ENCODE data around the gene ZNF850. TPM values are rescaled to one million over a fixed set of nuclear protein-coding genes. Genes with fewer than 3 reads are reported as not detected.

ZNF850 gene
- 1 to 10 TPM; 1.7 to 2.5 (median 1.9) TPM for total RNA-seq (2021; fragmentation: NEBNext Ultra II Directional; extraction: Animal tissue kit (Norgen Biotek cat#: 25700))
- long read RNA-seq, result 0 reads

DNA sequence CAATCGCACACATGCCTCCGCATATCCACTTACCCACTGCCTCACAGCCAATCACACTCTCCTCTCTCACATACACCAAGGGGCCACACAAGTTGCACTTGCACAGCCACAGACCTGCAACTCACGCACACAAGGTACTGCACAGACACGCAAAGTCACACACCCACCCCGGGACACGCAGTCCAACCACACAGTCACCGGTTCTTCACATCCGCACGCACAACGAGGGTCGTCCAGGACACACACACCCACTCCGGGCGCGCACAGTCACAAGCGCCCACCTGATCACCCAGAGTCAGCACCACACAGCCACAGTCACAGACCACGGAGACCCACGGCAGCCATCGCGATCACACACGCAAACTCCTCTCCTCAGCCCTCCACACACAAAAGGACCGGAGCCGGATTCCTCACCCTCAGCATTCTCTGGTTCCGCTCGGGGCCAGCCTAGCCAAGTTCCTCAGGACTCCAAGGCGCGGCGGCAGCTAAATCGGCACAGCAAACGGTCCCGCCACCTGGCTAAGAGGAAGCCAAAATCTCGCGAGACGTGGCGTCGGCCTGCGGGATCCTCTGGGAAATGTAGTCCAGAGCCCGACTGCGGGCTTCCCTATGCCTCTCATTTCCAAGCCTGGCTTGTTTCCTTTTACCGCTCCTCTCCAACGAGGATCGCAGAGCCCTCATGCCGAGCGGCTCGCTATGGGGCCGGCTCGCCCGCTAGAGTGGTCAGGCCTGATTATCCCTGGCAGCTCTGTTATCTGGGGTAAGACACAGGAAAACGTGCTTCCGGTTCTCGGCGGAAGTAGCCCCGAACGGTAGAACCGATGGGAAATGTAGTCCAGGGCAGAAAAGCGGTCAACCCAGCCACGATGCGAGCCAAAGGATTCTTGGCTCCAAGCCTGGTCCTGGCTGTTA, at the start of gene ZNF850:
Gene ZNF850 (minus strand): TSS at position 497 of the 912 bp plus-strand sequence. CDS start 10,201 bp downstream, outside the sequence.
- TF ChIP-seq, protein P1, sequence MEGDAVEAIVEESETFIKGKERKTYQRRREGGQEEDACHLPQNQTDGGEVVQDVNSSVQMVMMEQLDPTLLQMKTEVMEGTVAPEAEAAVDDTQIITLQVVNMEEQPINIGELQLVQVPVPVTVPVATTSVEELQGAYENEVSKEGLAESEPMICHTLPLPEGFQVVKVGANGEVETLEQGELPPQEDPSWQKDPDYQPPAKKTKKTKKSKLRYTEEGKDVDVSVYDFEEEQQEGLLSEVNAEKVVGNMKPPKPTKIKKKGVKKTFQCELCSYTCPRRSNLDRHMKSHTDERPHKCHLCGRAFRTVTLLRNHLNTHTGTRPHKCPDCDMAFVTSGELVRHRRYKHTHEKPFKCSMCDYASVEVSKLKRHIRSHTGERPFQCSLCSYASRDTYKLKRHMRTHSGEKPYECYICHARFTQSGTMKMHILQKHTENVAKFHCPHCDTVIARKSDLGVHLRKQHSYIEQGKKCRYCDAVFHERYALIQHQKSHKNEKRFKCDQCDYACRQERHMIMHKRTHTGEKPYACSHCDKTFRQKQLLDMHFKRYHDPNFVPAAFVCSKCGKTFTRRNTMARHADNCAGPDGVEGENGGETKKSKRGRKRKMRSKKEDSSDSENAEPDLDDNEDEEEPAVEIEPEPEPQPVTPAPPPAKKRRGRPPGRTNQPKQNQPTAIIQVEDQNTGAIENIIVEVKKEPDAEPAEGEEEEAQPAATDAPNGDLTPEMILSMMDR (IDR thresholded peaks at IDR 0.05), result no peak
- peak within 1 kb of the TSS; percentile 95 for H3K4me3 Mint-ChIP-seq
- peak; percentile 91 for DNase-seq
- H3K36me3 Mint-ChIP-seq (ENCODE audit: low read depth), result peaks cover 35% of the 10 kb centered on the region
- H3K9me3 Mint-ChIP-seq, result peaks cover 60% of the 10 kb centered on the region
- peaks cover 25% of the 10 kb centered on the region for H3K4me1 Mint-ChIP-seq (ENCODE audit: low read depth)
- H3K27me3 Mint-ChIP-seq (ENCODE audit: insufficient read depth), result peaks cover 2% of the 10 kb centered on the region
- H3K27ac Mint-ChIP-seq, result peak within 1 kb of the TSS; percentile 81

DNA sequence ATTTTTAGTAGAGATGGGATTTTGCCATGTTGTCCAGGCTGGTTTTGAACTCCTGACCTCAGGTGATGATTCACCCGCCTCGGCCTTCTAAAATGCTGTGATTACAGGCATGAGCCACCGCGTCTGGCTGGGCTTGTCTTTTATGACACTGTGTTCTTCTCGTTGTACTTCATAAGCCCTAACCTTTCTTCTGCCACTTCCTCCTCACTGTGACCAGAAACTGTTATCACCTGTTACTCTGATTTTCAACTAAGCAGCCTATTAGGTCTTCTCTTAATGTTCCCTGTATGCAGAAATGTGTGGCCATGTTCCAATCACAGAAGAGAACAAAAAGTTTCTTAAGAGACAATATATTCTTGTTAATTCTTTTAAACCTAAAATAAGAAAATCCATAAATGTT, 49.2 kb upstream of the ZNF850 start:
- H3K9me3 Mint-ChIP-seq, result peaks cover 91% of the 10 kb centered on the region
- no peak for DNase-seq
- H3K4me1 Mint-ChIP-seq (ENCODE audit: low read depth), result no peaks in the 10 kb centered on the region
- no peaks in the 10 kb centered on the region; the same call in 1 of the 2 replicates for H3K27me3 Mint-ChIP-seq (ENCODE audit: insufficient read depth)
- peaks cover 85% of the 10 kb centered on the region for H3K36me3 Mint-ChIP-seq (ENCODE audit: low read depth)
- TF ChIP-seq, protein P1 (IDR thresholded peaks at IDR 0.05), result no peak
- no peak overlapping the region for H3K27ac Mint-ChIP-seq
- H3K4me3 Mint-ChIP-seq, result no peak overlapping the region

DNA sequence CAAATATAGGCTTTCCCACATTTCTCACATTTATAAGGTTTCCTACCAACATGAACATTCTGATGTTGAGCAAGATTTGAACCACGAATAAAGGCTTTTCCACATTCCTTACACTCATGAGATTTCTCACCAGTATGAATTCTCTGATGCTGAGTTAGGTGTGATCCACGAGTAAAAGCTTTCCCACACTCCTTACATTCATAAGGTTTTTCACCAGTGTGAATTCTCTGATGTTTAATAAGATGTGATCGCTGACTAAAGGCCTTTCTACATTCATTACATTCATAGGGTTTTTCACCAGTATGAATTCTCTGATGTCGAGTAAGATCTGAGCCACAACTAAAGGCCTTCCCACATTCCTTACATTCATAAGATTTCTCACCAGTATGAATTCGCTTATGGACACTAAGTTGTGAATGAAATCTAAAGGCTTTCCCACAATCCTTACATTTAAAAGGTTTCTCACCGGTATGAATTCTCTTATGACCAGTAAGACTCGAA, 46.6 kb upstream of the ZNF850 start:
- no peak for DNase-seq
- Mint-ChIP-seq H3K4me1 (ENCODE audit: low read depth) (no peaks in the 10 kb centered on the region), H3K27me3 (ENCODE audit: insufficient read depth) (no peaks in the 10 kb centered on the region; the same call in 1 of the 2 replicates), H3K27ac (no peak overlapping the region), H3K36me3 (ENCODE audit: low read depth) (peaks cover 81% of the 10 kb centered on the region), H3K9me3 (peaks cover 93% of the 10 kb centered on the region), H3K4me3 (no peak overlapping the region)
- TF ChIP-seq, protein P1 (IDR thresholded peaks at IDR 0.05), result no peak

DNA sequence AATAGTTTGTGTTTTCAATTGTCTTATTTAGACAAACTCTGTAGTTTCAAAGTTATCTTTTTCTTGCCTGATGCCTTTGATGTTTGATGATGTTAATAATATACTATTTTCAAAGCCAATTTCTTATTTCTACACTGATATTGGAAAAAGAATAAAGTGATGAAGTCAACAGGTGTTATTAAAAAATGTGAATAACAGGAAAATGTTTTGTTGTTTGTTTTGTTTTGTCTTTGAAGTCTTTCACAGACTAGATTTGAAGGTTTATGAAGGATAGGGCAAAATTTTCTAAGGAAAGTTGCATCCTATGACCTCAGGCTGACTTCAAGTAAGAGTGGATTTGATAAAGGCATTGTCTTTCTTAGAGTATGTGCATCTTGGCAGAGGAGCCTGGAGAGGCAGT, 34.4 kb upstream of the ZNF850 start:
- Mint-ChIP-seq H3K4me1 (ENCODE audit: low read depth) (no peaks in the 10 kb centered on the region), H3K36me3 (ENCODE audit: low read depth) (peaks cover 65% of the 10 kb centered on the region), H3K27me3 (ENCODE audit: insufficient read depth) (no peaks in the 10 kb centered on the region), H3K4me3 (no peak overlapping the region), H3K27ac (no peak overlapping the region), H3K9me3 (peaks cover 74% of the 10 kb centered on the region)
- no peak for DNase-seq
- TF ChIP-seq, protein P1 (IDR thresholded peaks at IDR 0.05), result no peak

DNA sequence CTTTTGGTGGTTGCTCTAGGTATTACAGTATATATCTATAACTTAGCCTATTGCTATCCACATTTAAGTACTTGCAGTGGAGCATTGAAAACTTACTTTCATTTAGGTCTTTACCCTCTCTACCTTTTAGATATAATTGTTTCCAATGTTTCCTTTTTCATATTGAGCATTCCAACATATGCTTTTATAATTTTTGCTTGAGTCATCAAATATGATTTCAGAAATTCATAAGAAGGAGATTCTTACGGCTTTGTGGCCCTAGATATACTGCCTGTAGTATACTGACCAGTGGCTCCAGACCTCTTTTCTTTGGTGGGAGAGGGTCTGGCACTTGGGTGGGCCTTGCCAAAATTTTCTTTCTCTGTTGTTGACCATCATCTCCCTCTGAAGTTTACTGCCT, 32.8 kb upstream of the ZNF850 start:
- Mint-ChIP-seq H3K36me3 (ENCODE audit: low read depth) (peaks cover 62% of the 10 kb centered on the region), H3K27ac (no peak overlapping the region), H3K4me1 (ENCODE audit: low read depth) (no peaks in the 10 kb centered on the region), H3K9me3 (peaks cover 70% of the 10 kb centered on the region), H3K27me3 (ENCODE audit: insufficient read depth) (no peaks in the 10 kb centered on the region; the same call in 1 of the 2 replicates), H3K4me3 (no peak overlapping the region)
- DNase-seq, result no peak
- TF ChIP-seq, protein P1 (IDR thresholded peaks at IDR 0.05), result peak; percentile 2; the same call in 1 of the 2 replicates

Data from HFFc6 (cell line).